NT2/D1 (cell line): ENCODE results near the gene SIN3A.
"Not testable (repeated sequence)": the region's sequence is repeated elsewhere in the genome, so short reads cannot be mapped to it uniquely, and the experiment has no call there.

ENCODE experiments used
- DNase-seq: peaks from one replicate; pipeline ENCODE4 v3.0.0-alpha.2; 2011; ENCODE audit warnings: low read depth, low spot score
- H3K27me3 ChIP-seq: 2 replicates; pipeline ENCODE4 v1.6.0; 2011; ENCODE audit warnings: mild to moderate bottlenecking; ENCODE audit not compliant: insufficient read length, insufficient read depth
- H3K36me3 ChIP-seq: 2 replicates; pipeline ENCODE4 v1.6.1; 2011; ENCODE audit warnings: mild to moderate bottlenecking, low read length, mixed read lengths; ENCODE audit not compliant: insufficient read depth, insufficient read length
- H3K4me1 ChIP-seq: 2 replicates; pipeline ENCODE4 v1.5.1; 2011; ENCODE audit not compliant: insufficient read depth, insufficient read length
- H3K4me3 ChIP-seq: 2 replicates; pipeline ENCODE4 v1.5.1; 2011; ENCODE audit warnings: low read depth; ENCODE audit not compliant: insufficient read length
- H3K9ac ChIP-seq: 2 replicates; pipeline ENCODE4 v1.6.0; 2011; ENCODE audit warnings: low read depth; ENCODE audit not compliant: insufficient read length
- H3K9me3 ChIP-seq: 2 replicates; pipeline ENCODE4 v1.5.1; 2011; ENCODE audit warnings: mild to moderate bottlenecking, low read length; ENCODE audit not compliant: insufficient read depth
- SUZ12 ChIP-seq: IDR thresholded peaks from 2 replicates; pipeline ENCODE4 v1.6.1; 2011; ENCODE audit not compliant: insufficient read length, insufficient read depth; ENCODE audit errors: extremely low read depth
- YY1 ChIP-seq: IDR thresholded peaks from 2 replicates; pipeline ENCODE4 v1.6.1; 2011; ENCODE audit not compliant: insufficient read length, insufficient read depth
- ZNF274 ChIP-seq: IDR thresholded peaks from 2 replicates; pipeline ENCODE4 v1.6.1; 2011; ENCODE audit warnings: mild to moderate bottlenecking, low read depth, low read length

Gene SIN3A

DNA sequence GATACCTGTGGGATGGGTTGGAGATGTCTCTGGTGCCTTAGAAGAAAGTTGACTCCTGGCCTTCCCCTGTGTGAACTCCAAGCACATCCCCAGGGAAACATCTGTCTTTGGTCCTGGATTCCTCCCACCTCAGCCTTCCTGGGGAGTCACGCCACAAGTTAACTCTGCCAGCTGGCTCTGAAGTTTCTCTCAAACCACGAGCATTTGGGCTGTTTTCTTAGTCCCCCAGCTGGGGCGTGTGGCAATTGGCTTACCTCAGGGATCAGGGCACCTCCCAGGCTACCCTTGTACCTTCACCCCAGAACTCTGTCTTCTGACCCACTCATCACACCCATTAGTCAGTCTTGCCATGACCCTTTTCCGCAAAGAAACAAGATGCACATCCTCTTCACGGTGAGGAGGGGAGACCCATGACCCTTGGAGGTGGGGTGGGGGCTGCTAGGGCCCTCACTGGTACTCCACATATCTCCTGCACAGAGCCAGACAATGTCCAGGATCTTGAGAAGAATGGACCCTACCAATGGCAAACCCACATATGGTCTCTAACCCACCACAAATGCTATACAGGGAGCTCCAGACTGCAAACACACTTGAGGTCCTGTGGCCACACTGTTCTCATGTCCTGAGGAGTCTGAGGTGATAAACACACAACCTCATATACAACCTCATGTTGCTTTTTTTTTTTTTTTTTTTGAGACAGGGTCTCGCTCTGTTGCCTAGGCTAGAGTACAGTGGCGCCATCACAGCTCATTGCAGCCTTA lies 100.7 kb downstream of the SIN3A start:
- Histone ChIP-seq H3K4me3 (no peak overlapping the region), H3K4me1 (peaks cover 11% of the 10 kb centered on the region), H3K36me3 (peaks cover 30% of the 10 kb centered on the region), H3K9me3 (no peaks in the 10 kb centered on the region), H3K9ac (no peak overlapping the region), H3K27me3 (peaks cover 39% of the 10 kb centered on the region)
- TF ChIP-seq YY1: no peak
- no peak for TF ChIP-seq ZNF274
- TF ChIP-seq SUZ12: no peak
- DNase-seq: no peak

DNA sequence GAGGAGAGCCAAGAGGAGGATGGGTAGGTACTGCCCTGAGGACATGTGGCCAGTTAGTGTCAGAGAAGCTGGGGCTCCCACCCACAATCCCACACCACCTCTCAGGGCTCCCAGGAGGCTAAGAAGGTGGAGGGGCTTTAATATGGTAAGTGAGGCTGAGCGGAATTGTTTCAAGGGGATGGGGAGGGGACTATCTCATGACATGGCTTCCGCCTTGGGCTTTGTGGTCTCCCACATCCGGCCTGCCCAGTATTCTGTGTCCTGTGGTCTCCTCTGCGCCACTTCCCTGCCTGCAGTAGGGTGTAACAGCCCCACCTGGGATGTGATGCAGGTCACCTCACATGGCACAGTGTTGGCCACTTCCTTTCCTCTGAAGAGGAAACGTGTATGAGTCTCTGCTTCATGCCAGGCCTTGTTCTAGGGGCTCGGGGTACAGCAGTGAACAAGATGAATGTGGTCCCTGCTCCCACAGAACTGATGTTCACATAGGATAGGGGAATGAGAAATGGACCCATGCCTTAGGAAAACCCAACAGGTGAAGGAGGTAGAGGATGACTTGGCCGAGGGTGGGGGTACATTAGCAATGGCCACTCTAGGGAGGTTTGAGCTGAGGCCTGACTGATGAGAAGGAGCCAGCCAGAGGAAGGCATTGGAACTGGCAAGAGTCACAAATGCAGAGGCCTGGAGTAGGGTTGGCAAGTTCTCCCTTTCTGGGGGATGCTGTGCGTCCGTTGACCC lies 101.5 kb downstream of the SIN3A start:
- no peak overlapping the region for H3K9ac ChIP-seq
- DNase-seq: no peak
- no peak overlapping the region for H3K4me3 ChIP-seq
- H3K36me3 ChIP-seq: peaks cover 24% of the 10 kb centered on the region
- H3K9me3 ChIP-seq: no peaks in the 10 kb centered on the region
- peaks cover 11% of the 10 kb centered on the region for H3K4me1 ChIP-seq
- TF ChIP-seq SUZ12 (no peak), YY1 (no peak), ZNF274 (no peak)
- peaks cover 39% of the 10 kb centered on the region for H3K27me3 ChIP-seq

DNA sequence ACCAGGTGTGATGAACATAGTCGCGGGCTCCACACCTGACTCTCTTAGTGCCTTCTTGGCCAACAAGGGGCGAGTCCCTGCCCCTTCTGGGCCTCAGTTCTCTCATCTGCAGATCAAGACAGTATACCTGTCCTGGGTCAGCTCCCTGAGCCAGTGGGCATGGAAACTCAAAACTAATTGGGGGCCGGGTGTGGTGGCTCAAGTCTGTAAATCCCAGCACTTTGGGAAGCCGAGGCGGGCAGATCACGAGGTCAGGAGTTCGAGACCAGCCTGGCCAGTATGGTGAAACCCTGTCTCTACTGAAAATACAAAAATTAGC lies 102.2 kb downstream of the SIN3A start:
- H3K9ac ChIP-seq: peak overlapping the region; percentile 88
- H3K4me3 ChIP-seq: not testable (repeated sequence)

DNA sequence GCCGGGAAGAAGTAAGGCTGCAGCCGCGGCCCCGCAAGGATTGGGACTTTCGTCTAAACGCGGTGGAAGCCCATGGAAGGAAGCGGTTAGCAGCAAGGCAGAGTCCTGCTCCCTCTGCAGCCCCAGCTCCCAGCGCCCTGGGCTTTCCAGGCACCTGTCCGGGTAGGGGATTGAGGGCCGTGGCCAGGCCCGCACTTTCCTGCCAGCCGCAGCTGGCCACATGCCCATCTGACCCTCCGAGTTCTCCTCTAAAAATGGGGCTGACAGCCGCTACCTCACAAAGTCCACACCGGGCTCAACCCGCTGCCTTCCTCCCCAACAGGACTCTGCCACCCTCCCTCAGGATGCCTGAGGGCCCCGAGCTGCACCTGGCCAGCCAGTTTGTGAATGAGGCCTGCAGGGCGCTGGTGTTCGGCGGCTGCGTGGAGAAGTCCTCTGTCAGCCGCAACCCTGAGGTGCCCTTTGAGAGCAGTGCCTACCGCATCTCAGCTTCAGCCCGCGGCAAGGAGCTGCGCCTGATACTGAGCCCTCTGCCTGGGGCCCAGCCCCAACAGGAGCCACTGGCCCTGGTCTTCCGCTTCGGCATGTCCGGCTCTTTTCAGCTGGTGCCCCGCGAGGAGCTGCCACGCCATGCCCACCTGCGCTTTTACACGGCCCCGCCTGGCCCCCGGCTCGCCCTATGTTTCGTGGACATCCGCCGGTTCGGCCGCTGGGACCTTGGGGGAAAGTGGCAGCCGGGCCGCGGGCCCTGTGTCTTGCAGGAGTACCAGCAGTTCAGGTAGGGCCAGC lies 102.7 kb downstream of the SIN3A start:
- H3K9me3 ChIP-seq: no peaks in the 10 kb centered on the region
- H3K36me3 ChIP-seq: peaks cover 11% of the 10 kb centered on the region
- no peak for DNase-seq
- H3K4me3 ChIP-seq: peak overlapping the region; percentile 77
- peaks cover 39% of the 10 kb centered on the region for H3K27me3 ChIP-seq
- peak overlapping the region; percentile 88 for H3K9ac ChIP-seq
- peaks cover 8% of the 10 kb centered on the region for H3K4me1 ChIP-seq
- no peak for TF ChIP-seq SUZ12
- TF ChIP-seq YY1: no peak
- no peak for TF ChIP-seq ZNF274

More for the DNA sequence above, 102.2 kb downstream of the SIN3A start:
- H3K4me1 ChIP-seq, H3K9me3 ChIP-seq, DNase-seq: not testable (repeated sequence)
- peaks cover 39% of the 10 kb centered on the region for H3K27me3 ChIP-seq
- peaks cover 17% of the 10 kb centered on the region for H3K36me3 ChIP-seq

DNA sequence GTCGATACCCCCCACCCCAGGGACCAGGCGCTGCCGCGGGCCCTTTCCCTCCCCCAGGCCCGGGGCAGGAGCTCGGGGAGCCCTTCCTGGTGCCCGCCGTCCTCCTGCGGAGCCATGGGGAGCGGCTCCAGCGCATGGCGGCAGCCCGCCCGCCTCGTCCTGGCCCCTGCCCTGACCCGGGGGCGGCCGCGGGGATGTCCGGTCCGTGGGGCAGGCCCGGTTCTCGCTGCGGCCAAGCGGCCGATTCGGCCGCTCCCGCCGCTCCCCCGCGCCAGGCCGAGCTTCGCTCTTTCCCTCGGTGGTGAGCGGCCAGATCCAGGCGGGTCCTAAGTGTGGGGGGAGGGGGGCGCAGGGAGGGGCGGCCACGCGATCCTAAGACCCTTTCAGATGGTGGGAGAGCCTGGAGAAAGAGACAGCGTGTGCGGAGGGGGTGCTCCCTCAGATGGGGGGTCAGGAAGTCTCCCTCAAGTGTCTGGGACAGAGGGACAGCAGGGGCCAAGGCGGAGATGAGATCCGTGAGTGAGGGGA lies 103.4 kb downstream of the SIN3A start:
- H3K4me1 ChIP-seq: peaks cover 8% of the 10 kb centered on the region
- peaks cover 7% of the 10 kb centered on the region for H3K36me3 ChIP-seq
- H3K9me3 ChIP-seq: no peaks in the 10 kb centered on the region
- no peak for DNase-seq
- no peak for TF ChIP-seq YY1
- no peak for TF ChIP-seq SUZ12
- no peak for TF ChIP-seq ZNF274
- peak overlapping the region; percentile 88 for H3K9ac ChIP-seq
- H3K27me3 ChIP-seq: peaks cover 39% of the 10 kb centered on the region
- H3K4me3 ChIP-seq: peak overlapping the region; percentile 77

DNA sequence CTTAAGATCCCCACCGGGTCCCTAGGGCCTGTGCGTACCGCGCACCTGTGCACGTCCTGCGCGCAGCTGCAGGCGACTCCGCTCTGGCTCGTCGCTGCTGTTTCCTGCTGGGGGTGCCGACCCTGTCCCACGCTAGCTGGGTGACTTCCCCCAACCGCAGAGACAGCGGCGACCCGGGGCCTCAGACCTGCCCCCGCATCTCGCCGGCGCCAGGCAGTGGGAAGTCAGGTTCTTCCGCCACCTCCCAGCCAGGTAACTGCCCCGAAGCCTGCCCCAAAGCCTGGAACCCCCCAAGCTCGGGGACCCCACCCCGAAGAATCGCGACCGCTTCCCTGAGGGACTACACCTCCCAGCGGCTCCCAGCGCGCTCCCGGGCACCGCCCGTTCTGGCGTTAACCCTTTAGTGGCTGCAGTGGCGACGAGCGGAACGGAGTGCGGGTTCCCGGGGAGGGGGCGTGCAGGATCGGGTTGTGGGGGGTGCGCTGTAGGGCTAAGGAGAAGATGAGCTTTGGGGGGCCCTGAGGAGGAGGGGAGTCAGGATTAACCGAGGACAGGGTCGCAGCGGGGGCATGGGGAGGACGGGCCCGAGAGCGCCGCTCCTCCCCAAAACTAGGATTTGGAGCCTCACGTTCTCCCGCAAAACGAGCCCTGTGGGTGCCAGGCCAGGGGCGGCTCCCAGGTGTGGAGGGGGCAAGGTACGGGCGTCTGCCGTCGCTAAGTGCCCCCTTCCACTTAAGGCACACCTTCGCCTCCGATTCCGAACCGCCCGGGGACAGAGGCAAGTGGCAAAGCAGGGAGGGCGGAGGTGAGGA lies 104.1 kb downstream of the SIN3A start:
- DNase-seq: no peak
- H3K9me3 ChIP-seq: no peaks in the 10 kb centered on the region
- H3K36me3 ChIP-seq: peaks cover 4% of the 10 kb centered on the region
- H3K9ac ChIP-seq: peak overlapping the region; percentile 88
- no peak for TF ChIP-seq ZNF274
- no peak for TF ChIP-seq SUZ12
- TF ChIP-seq YY1: no peak
- H3K4me1 ChIP-seq: peaks cover 8% of the 10 kb centered on the region
- peak overlapping the region; percentile 77 for H3K4me3 ChIP-seq
- H3K27me3 ChIP-seq: peaks cover 39% of the 10 kb centered on the region
